Colonic mucosa (tissue), 4 donors: ENCODE results near the gene RDH11. TPM values are rescaled to one million over a fixed set of nuclear protein-coding genes. Genes with fewer than 3 reads are reported as not detected.

ENCODE experiments used
- DNase-seq: peaks from one replicate; pipeline ENCODE4 v3.0.0-alpha.2; 2020
- H3K27ac ChIP-seq: fragments of 200-600 bp; one replicate; pipeline ENCODE4 v1.8.0; 2021
- H3K27me3 ChIP-seq: fragments of 200-600 bp; one replicate; pipeline ENCODE4 v1.8.0; 2021
- H3K36me3 ChIP-seq: fragments of 200-600 bp; one replicate; pipeline ENCODE4 v1.8.0; 2021
- H3K4me1 ChIP-seq: fragments of 200-600 bp; one replicate; pipeline ENCODE4 v1.8.0; 2021; ENCODE audit warnings: mild to moderate bottlenecking
- H3K4me3 ChIP-seq: fragments of 200-600 bp; one replicate; pipeline ENCODE4 v1.8.0; 2021
- H3K9ac ChIP-seq, 2 donors: one replicate each; pipeline ENCODE4 v1.7.0; 2013; ENCODE audit warnings: control low read depth in 2 of 2, low read depth in 2 of 2, low read length in 2 of 2
- H3K9me3 ChIP-seq: fragments of 200-600 bp; one replicate; pipeline ENCODE4 v1.8.0; 2021
- intact Hi-C: fragments of 100-400 bp; cut with DNase I; formaldehyde crosslinking; loops from one replicate; pipeline ENCODE4 v1.14.1; 2022
- total RNA-seq, 2 donors: library from RNA; stranded (reverse); fragmentation: NEBNext Ultra II Directional in 1 of 2; extraction: Animal tissue kit (Norgen Biotek cat#: 25700) in 1 of 2; gene quantifications; one replicate each; pipeline ENCODE4 v1.2.1, GENCODE V29; 2021
- TF ChIP-seq, protein P1 (sequence below): fragments of 200-600 bp; IDR thresholded peaks from one replicate; pipeline ENCODE4 v1.8.0; 2022; ENCODE audit warnings: antibody characterized with exemption, mild to moderate bottlenecking
- donor health status: healthy.
- donor health status: DM: no; HTN: no; CAD: no.
- donor health status: DM: no; HTN: no; CAD: no.

Gene RDH11
- total RNA-seq, 2 donors from 2014 or later = 60.0 to 81.7 TPM

DNA sequence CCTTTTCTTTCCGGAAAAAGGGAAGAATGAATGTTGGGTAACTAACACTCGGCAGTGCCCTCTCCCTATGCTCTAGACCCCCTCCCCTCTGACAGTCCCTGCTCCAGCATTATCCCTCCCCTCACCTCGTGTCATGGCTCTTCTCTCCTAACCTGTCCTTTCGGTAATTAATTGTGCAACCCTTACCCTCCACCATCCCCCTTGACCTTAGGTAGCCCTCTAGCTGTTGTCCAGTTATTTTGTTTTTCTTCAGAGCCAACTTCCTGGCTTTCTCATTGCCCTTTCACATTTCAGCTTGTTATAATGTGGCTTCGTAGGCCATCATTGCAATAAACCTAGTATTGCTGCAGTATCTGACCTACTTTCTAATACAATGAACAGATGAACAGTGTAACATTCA, 64.6 kb downstream of the RDH11 start:
- Histone ChIP-seq H3K27ac (no peak overlapping the region), H3K27me3 (no peaks in the 10 kb centered on the region), H3K4me3 (no peak overlapping the region), H3K36me3 (no peaks in the 10 kb centered on the region), H3K4me1 (no peaks in the 10 kb centered on the region), H3K9me3 (no peaks in the 10 kb centered on the region), H3K9ac (no peak overlapping the region)
- TF ChIP-seq, protein P1, sequence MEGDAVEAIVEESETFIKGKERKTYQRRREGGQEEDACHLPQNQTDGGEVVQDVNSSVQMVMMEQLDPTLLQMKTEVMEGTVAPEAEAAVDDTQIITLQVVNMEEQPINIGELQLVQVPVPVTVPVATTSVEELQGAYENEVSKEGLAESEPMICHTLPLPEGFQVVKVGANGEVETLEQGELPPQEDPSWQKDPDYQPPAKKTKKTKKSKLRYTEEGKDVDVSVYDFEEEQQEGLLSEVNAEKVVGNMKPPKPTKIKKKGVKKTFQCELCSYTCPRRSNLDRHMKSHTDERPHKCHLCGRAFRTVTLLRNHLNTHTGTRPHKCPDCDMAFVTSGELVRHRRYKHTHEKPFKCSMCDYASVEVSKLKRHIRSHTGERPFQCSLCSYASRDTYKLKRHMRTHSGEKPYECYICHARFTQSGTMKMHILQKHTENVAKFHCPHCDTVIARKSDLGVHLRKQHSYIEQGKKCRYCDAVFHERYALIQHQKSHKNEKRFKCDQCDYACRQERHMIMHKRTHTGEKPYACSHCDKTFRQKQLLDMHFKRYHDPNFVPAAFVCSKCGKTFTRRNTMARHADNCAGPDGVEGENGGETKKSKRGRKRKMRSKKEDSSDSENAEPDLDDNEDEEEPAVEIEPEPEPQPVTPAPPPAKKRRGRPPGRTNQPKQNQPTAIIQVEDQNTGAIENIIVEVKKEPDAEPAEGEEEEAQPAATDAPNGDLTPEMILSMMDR = no peak
- intact Hi-C loops = no loop called here
- DNase-seq = no peak

DNA sequence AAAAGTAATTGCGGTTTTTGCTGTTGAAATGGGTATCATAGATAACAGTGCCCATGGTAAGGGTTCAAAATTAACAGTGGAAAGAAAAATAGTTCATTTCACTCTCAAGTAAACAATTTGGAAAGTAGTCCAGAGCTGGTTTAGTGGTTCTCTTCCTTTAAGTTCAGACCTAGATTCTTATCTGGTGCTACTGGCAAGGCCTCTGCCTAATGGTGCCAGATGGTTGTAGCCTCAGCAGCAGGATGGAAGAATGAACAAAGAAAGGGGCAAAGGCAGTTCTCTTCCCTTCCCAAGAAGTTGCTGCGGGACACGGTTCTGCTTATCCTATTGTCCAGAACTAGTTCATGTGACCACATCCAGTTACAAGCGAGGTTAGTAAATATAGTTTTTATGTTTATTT, 65.4 kb downstream of the RDH11 start:
- Histone ChIP-seq H3K27ac (no peak overlapping the region), H3K9me3 (no peaks in the 10 kb centered on the region), H3K4me3 (no peak overlapping the region), H3K9ac (no peak overlapping the region), H3K27me3 (no peaks in the 10 kb centered on the region), H3K4me1 (no peaks in the 10 kb centered on the region), H3K36me3 (no peaks in the 10 kb centered on the region)
- intact Hi-C loops = no loop called here
- DNase-seq = no peak
- TF ChIP-seq, protein P1 = no peak

DNA sequence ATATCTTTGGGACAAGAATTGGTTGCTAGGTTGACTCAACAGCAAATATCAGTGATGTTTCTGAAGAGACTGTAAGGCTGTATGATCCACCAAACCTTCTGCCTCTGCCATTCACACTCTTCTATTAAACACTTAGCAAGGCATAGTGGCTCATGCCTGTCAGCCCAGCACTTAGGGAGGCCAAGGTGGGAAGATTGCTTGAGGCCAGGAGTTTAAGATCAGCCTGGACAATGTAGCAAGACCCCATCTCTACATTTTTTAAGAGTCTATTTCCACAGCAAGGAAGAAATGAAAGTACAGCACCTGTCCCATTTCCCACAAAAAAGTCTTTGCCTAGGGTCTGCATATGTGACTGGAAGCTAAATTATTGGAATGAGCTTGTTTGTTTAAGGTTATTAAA, 68.0 kb downstream of the RDH11 start:
- TF ChIP-seq, protein P1 = no peak
- intact Hi-C loops = no loop called here
- no peak for DNase-seq
- H3K4me3 ChIP-seq = no peak overlapping the region
- no peak overlapping the region for H3K27ac ChIP-seq
- H3K9ac ChIP-seq = no peak overlapping the region
- no peaks in the 10 kb centered on the region for H3K9me3 ChIP-seq
- H3K36me3 ChIP-seq = no peaks in the 10 kb centered on the region
- no peaks in the 10 kb centered on the region for H3K4me1 ChIP-seq
- H3K27me3 ChIP-seq = no peaks in the 10 kb centered on the region

Other genes with a start within 250 kb of the RDH11 start
- gene TMEM229B, start 207.0 kb downstream of the RDH11 start, total RNA-seq = 10 to 100 TPM in 1 of 2 donors, 1 to 10 TPM in 1; 6.9 to 11.3 TPM
- gene PLEKHH1, start 162.5 kb downstream of the RDH11 start, total RNA-seq = 10 to 100 TPM; 47.1 to 63.1 TPM
- gene PIGH, start 95.5 kb downstream of the RDH11 start, total RNA-seq = 10 to 100 TPM; 16.3 to 17.1 TPM
- 10 to 100 TPM in 1 of 2 donors, 1 to 10 TPM in 1; 4.7 to 11.5 TPM for gene ARG2, start 75.8 kb downstream of the RDH11 start, total RNA-seq
- 100 to 1,000 TPM; 116 to 121 TPM for gene VTI1B, start 21.1 kb downstream of the RDH11 start, total RNA-seq
- not detected for gene RDH12, start 6.1 kb upstream of the RDH11 start, total RNA-seq
- 10 to 100 TPM; 19.1 to 19.2 TPM for gene ZFYVE26, start 120.8 kb upstream of the RDH11 start, total RNA-seq
- 10 to 100 TPM; 12.7 to 22.0 TPM for gene RAD51B, start 124.0 kb upstream of the RDH11 start, total RNA-seq